ENCODE results near the gene IL6R.
A peak's percentile ranks its signal among the peaks of the same experiment; 100 is the strongest.

IL6R gene

GRCh38 chr1:154453161-154453560 lies 48.0 kb downstream of the IL6R start:
- DNase-seq (ENCODE audit: low read depth, low spot score), result no peak

DNA sequence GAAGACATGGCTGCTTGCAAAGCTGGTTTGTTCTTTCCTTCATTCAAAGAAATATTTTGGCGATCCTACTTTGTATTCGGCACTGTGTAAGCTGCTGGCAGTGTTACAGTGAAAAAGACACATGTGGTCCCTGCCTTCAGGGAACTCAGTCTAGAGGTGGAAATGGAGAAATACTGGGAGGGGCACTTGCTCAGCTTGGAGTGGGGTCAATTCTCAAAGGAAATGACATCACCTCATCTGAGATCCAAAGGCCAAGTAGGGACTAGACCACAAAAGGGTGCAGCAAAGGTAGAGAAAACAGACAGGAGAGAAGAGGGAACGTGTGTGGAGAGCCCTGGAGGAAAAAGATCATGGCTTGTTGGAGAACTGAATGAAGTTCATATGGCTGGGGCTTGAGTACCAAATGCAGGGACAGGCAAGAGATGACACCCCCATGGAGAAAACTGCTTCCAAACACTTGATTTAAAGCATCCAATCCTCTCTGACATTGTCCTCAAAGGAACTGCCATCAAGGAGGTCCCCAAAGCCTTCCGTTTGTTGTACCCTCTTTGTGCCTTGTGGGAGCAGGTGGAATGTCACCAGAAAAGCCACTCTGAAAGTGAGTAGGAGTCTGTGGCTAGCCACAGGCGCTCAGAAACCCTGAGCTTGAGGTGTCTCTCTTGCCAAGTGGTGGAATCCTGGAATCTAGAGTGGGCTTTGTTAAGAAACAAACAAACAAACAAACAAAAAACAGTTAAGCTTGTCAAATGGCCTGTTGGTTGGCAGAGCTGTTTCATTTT lies 48.6 kb downstream of the IL6R start:
- no peak for DNase-seq (ENCODE audit: low read depth, low spot score)

DNA sequence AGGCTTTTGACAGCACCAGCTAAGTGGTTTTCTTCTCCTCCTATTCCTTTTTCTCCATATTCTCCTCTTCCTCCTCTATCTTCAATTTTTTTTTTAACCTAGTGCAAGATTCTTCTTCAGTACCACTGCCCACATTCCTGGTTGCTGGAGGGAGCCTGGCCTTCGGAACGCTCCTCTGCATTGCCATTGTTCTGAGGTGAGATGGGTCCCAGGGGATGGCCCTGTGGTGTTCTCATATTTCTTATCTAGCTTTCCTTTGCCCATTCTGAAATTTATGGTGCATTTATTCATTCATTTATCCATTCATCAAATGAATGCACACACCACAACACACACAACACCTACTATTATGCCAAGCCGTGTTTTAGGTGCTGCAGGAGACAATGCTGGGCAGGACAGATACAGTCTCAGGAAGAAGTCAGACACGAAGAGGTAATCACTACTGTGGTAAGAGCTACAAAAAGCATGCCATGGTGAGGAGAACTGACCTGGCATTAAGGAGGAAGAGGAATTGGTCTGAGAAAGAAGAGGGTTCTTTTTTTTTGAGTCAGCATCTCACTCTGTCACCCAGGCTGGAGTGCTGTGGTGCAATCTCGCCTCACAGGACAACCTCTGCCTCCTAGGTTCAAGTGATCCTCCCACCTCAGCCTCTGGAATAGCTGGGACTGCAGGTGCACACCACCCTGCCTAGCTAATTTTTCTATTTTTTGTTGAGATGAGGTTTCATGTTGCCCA lies 49.4 kb downstream of the IL6R start:
- no peak for DNase-seq (ENCODE audit: low read depth, low spot score)

GRCh38 chr1:154456631-154457030 lies 51.5 kb downstream of the IL6R start:
- no peak for DNase-seq (ENCODE audit: low read depth, low spot score)

DNA sequence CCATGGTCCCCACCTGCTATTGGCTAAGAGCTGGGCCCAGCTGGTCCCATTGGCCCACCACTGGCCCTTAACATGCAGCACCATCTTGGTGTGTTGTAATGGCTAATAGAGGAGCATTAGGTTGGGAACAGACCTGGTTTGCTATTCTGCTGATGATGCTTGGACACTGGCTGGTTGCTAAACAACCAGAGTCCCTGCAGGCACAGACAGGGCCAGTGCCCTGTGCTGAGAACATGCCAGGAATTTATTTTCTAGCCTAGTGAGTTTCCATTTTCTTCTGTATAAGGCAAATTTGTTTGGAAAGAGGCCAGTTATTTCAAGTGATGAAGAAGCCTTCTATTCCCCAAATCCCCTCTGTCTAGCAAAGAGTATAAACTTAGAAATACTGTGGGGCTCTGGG lies 53.9 kb downstream of the IL6R start:
- no peak for DNase-seq (ENCODE audit: low read depth, low spot score)

- no peak for DNase-seq (ENCODE audit: low read depth, low spot score)
Observed at GRCh38 chr1:154460695-154461260, 55.6 kb downstream of the IL6R start.

GRCh38 chr1:154463512-154463990 lies 58.4 kb downstream of the IL6R start:
- no peak for DNase-seq (ENCODE audit: low read depth, low spot score)

GRCh38 chr1:154465621-154466195 lies 60.6 kb downstream of the IL6R start:
- no peak for DNase-seq (ENCODE audit: low read depth, low spot score)

DNA sequence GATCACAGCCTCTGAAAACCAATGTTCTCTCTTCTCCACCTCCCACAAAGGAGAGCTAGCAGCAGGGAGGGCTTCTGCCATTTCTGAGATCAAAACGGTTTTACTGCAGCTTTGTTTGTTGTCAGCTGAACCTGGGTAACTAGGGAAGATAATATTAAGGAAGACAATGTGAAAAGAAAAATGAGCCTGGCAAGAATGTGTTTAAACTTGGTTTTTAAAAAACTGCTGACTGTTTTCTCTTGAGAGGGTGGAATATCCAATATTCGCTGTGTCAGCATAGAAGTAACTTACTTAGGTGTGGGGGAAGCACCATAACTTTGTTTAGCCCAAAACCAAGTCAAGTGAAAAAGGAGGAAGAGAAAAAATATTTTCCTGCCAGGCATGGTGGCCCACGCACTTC lies 61.1 kb downstream of the IL6R start:
- no peak for DNase-seq (ENCODE audit: low read depth, low spot score)

- DNase-seq (ENCODE audit: low read depth, low spot score), result no peak
Observed at GRCh38 chr1:154466921-154467417, 61.8 kb downstream of the IL6R start.

DNA sequence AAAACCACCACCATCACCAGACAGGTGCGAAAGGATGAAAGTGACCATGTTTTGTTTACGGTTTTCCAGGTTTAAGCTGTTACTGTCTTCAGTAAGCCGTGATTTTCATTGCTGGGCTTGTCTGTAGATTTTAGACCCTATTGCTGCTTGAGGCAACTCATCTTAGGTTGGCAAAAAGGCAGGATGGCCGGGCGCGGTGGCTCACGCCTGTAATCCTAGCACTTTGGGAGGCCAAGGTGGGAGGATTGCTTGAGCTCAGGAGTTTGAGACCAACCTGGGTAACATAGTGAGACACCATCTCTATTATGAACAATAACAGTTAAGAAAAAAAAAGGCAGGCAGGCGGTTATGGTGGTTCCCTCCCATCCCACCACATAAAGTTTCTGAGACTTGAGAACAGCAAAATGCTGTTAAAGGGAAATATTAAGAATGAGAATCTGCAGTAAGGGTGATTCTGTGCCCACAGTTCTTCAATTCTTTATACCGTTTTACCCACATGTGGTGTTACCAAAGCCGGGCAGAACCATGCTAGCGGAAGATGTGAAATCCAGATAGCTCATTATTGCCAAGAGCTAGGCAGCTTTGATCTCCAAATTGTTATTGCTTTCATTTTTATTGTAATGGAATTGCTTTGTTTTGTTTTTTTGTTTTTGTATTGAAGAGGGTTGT lies 62.4 kb downstream of the IL6R start:
- DNase-seq (ENCODE audit: low read depth, low spot score), result no peak

- no peak for DNase-seq (ENCODE audit: low read depth, low spot score)
Observed at GRCh38 chr1:154468535-154469250, 63.5 kb downstream of the IL6R start.

GRCh38 chr1:154469844-154470560 lies 64.9 kb downstream of the IL6R start:
- DNase-seq (ENCODE audit: low read depth, low spot score), result no peak

DNA sequence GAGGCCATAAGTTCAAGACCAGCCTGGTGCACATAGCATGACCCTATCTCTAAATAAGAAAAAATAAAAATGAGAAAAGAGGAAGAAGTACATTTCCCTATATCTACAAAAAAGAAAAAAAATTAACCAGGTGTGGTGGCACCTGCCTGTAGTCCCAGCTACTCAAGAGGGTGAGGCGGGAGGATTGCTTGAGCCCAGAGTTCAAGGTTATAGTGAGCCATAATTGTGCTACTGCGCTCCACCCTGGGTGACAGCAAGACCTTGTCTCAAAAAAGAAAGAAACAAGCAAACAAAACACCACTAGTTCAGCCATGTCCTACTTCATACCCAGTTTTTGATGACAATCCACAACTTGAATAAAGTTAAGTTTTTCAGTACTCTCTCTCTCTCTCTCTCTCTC lies 66.2 kb downstream of the IL6R start:
- DNase-seq (ENCODE audit: low read depth, low spot score), result no peak

GRCh38 chr1:154474802-154475201 lies 69.7 kb downstream of the IL6R start:
- DNase-seq (ENCODE audit: low read depth, low spot score), result no peak

DNA sequence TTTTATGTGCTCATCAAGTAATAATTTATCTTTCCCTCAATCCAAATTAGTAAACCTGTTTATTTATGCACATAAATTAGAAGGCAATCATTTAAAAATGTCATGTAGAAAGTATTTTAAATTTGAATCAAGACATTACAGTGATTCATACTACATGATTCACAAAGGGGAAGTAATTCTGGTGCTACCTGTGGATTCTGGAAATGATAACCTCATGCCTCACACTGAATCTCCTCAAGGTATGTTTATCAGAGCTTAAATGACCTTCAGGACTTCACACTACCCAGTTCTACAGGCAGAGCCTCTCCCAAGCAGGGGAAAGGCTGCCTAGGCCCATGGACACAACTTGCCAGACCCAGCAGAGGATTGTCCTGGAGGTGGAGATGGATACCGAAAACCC lies 71.6 kb downstream of the IL6R start:
- DNase-seq (ENCODE audit: low read depth, low spot score), result no peak

- DNase-seq (ENCODE audit: low read depth, low spot score), result no peak
Observed at GRCh38 chr1:154478013-154478412, 72.9 kb downstream of the IL6R start.

- no peak for DNase-seq (ENCODE audit: low read depth, low spot score)
Observed at GRCh38 chr1:154478639-154479038, 73.5 kb downstream of the IL6R start.

DNA sequence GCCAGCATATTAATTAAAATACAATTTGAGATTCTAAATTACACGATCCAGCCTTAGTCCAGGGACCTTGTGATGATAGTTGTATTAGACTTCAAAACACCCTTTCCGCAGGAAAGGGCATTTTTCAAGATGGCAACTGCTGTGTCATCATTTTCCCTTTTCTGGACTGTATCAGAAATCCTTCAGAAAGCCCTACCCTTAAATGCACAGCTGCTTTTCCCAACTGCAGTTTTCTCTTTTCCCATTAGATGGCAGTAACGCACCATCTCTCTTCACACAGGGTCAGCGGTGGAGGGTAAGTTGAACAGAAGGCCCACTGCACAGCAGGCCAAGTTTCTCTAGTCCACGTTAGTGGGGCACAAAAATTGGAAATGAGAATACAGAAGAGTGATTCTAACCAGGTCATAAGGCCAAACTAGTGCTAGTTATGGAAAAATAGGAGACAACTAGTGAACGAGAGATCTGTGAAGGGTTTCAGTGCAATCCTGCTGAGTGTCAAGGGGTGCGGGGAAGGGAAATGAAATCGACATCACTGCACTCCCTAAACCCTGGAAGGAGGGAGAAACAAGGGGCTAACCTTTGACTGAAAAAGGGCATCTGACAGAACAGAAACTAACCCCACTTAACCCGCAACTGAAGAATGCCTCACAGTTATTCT lies 74.8 kb downstream of the IL6R start:
- peak; percentile 75 for DNase-seq (ENCODE audit: low read depth, low spot score)

- DNase-seq (ENCODE audit: low read depth, low spot score), result no peak
Observed at GRCh38 chr1:154481053-154481452, 75.9 kb downstream of the IL6R start.

Data from smooth muscle cell of the brain vasculature (primary cell).